Upper lobe of left lung (tissue), 4 donors: ENCODE measurements around the gene SOST.

Source experiments
- EP300 ChIP-seq, 4 donors: sonication (generic); formaldehyde crosslinking; IDR thresholded peaks; one replicate each; pipeline ENCODE4 v1.5.1; 2017; ENCODE audit warnings: antibody characterized with exemption in 4 of 4, control low read depth in 2 of 4
- POLR2A ChIP-seq, 4 donors: fragments of 450-650 bp; IDR thresholded peaks; one replicate each; pipeline ENCODE4 v1.5.1; 2016 to 2017; ENCODE audit warnings: antibody characterized with exemption in 4 of 4, mild to moderate bottlenecking in 2 of 4
- POLR2AphosphoS5 ChIP-seq, 2 donors: sonication (generic); formaldehyde crosslinking; IDR thresholded peaks; one replicate each; pipeline ENCODE4 v1.5.1; 2017; ENCODE audit warnings: antibody characterized with exemption in 2 of 2

GRCh38 chr17:43718544-43718943 is 40.0 kb downstream of the SOST start:
- TF ChIP-seq POLR2A (IDR thresholded peaks at IDR 0.05) (no peak), POLR2AphosphoS5 (IDR thresholded peaks at IDR 0.05) (no peak), EP300 (IDR thresholded peaks at IDR 0.05) (no peak)
